Measurements from ENCODE around the gene REEP6. TPM values are rescaled to one million over a fixed set of nuclear protein-coding genes. Genes with fewer than 3 reads are reported as not detected.
"Not testable (repeated sequence)": the region's sequence is repeated elsewhere in the genome, so short reads cannot be mapped to it uniquely, and the experiment has no call there.

The REEP6 gene
- total RNA-seq, 1 experiment from 2014 or later = 9.2 TPM

GRCh38 chr19:1496714-1497577, 6.0 kb downstream of the REEP6 start:
- POLR2A ChIA-PET = no interaction called here
- in situ Hi-C loops (cut with HindIII; ENCODE audit: low pct_unique_long_range_greater_than_20kb, low sequenced_read_pairs) = no loop called here
- no peak for ATAC-seq
- H3K4me3 ChIP-seq (ENCODE audit: low read depth in 2 of 2, low read length in 2 of 2) = no peak overlapping the region
- BruUV-seq (replicated peaks) = no TSS peak
- no peaks in the 10 kb centered on the region for H3K27me3 ChIP-seq (ENCODE audit: control insufficient read depth, insufficient read depth, low read length)
- DNase-seq (ENCODE audit: low read depth, low spot score) = no peak
- no peaks in the 10 kb centered on the region; the same call in 1 of the 2 replicates for H3K4me1 ChIP-seq (ENCODE audit: control insufficient read depth, insufficient read depth, low read length)
- no peaks in the 10 kb centered on the region for H3K36me3 ChIP-seq (ENCODE audit: control insufficient read depth, insufficient read depth, low read length)
- no peak for TF ChIP-seq SIN3A (IDR thresholded peaks at IDR 0.05; ENCODE audit: borderline replicate concordance, insufficient read depth, low read depth, low read length)
- TF ChIP-seq POLR2AphosphoS5 (IDR thresholded peaks at IDR 0.05; ENCODE audit: low read depth, low read length) = no peak
- TF ChIP-seq REST (IDR thresholded peaks at IDR 0.05; ENCODE audit: insufficient read depth in 1 of 2, low read depth in 2 of 2, low read length in 1 of 2) = no peak
- no peak for TF ChIP-seq CTCF (IDR thresholded peaks at IDR 0.05)
- no peak for TF ChIP-seq TCF7L2 (IDR thresholded peaks at IDR 0.05; ENCODE audit: low read depth, low read length)
- H3K27ac ChIP-seq (ENCODE audit: low read length) = no peak overlapping the region
- H3K9me3 ChIP-seq (ENCODE audit: control insufficient read depth, insufficient read depth, low read depth, low read length) = no peaks in the 10 kb centered on the region
- CTCF ChIA-PET = no interaction called here
- intact Hi-C loops (cut with micrococcal nuclease; ENCODE audit: unreplicated experiment) = no loop called here

GRCh38 chr19:1497578-1498235, 6.7 kb downstream of the REEP6 start:
- H3K27ac ChIP-seq (ENCODE audit: low read length) = no peak overlapping the region
- POLR2A ChIA-PET = no interaction called here
- no peak for ATAC-seq
- intact Hi-C loops (cut with micrococcal nuclease; ENCODE audit: unreplicated experiment) (no loop called here), in situ Hi-C loops (cut with HindIII; ENCODE audit: low pct_unique_long_range_greater_than_20kb, low sequenced_read_pairs) (no loop called here)
- CTCF ChIA-PET = no interaction called here
- no peak for DNase-seq (ENCODE audit: low read depth, low spot score)
- H3K9me3 ChIP-seq (ENCODE audit: control insufficient read depth, insufficient read depth, low read depth, low read length) = no peaks in the 10 kb centered on the region
- no peak for TF ChIP-seq REST (IDR thresholded peaks at IDR 0.05; ENCODE audit: insufficient read depth in 1 of 2, low read depth in 2 of 2, low read length in 1 of 2)
- no peak for TF ChIP-seq POLR2AphosphoS5 (IDR thresholded peaks at IDR 0.05; ENCODE audit: low read depth, low read length)
- no peak for TF ChIP-seq SIN3A (IDR thresholded peaks at IDR 0.05; ENCODE audit: borderline replicate concordance, insufficient read depth, low read depth, low read length)
- no peak for TF ChIP-seq TCF7L2 (IDR thresholded peaks at IDR 0.05; ENCODE audit: low read depth, low read length)
- no peak for TF ChIP-seq CTCF (IDR thresholded peaks at IDR 0.05)
- H3K4me1 ChIP-seq (ENCODE audit: control insufficient read depth, insufficient read depth, low read length) = no peaks in the 10 kb centered on the region
- H3K27me3 ChIP-seq (ENCODE audit: control insufficient read depth, insufficient read depth, low read length) = no peaks in the 10 kb centered on the region
- H3K36me3 ChIP-seq (ENCODE audit: control insufficient read depth, insufficient read depth, low read length) = no peaks in the 10 kb centered on the region
- BruUV-seq (replicated peaks) = no TSS peak
- H3K4me3 ChIP-seq (ENCODE audit: low read depth in 2 of 2, low read length in 2 of 2) = no peak overlapping the region

- POLR2A ChIA-PET; H3K4me1 ChIP-seq (ENCODE audit: control insufficient read depth, insufficient read depth, low read length); H3K9me3 ChIP-seq (ENCODE audit: control insufficient read depth, insufficient read depth, low read depth, low read length); in situ Hi-C loops (cut with HindIII; ENCODE audit: low pct_unique_long_range_greater_than_20kb, low sequenced_read_pairs); H3K4me3 ChIP-seq (ENCODE audit: low read depth in 2 of 2, low read length in 2 of 2); intact Hi-C loops (cut with micrococcal nuclease; ENCODE audit: unreplicated experiment); CTCF ChIA-PET; ATAC-seq; H3K36me3 ChIP-seq (ENCODE audit: control insufficient read depth, insufficient read depth, low read length); BruUV-seq (replicated peaks); H3K27ac ChIP-seq (ENCODE audit: low read length); H3K27me3 ChIP-seq (ENCODE audit: control insufficient read depth, insufficient read depth, low read length); DNase-seq (ENCODE audit: low read depth, low spot score): not testable (repeated sequence)
These were observed 8.2 kb downstream of the REEP6 start for GRCh38 chr19:1499231-1499630.

Data from Panc1 (cell line).